Stimulated activated CD4-positive, alpha-beta T cell treated with anti-CD3 and anti-CD28 coated beads, Interleukin-15, amount 100 ng/mL, for 48 hours (primary cell): Measurements from ENCODE around the gene UBA3.

Experiments
- DNase-seq, 2 donors: peaks; one replicate each; pipeline ENCODE4 v3.0.0-alpha.2; 2020; ENCODE audit warnings: low read depth in 2 of 2

The UBA3 gene

GRCh38 chr3:69080233-69080920 is at the start of gene UBA3:
TSS of gene UBA3 (minus strand) at chr3:69080365. CDS start at chr3:69080353, 12 bp downstream.
- DNase-seq = peak; percentile 86 to 94

DNA sequence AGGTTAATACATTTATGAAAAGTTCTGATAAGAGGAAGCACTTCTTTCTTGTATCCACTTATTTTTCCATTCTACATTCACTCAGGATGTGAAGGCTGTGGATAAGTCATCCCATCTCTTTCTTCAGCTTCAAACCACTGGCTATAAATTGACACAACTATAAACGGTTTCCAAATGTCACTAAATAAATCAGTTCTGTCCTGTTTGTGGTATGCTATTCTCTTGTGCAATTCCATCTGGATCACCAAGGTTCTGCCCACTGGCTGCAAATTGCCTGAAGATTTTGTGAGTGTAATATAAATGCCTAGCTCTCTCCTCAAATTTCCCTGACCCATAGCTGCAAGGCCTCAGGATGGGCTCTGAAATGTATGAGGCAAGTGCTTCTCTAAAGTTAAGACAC is 49.4 kb upstream of the UBA3 start:
- DNase-seq = no peak

DNA sequence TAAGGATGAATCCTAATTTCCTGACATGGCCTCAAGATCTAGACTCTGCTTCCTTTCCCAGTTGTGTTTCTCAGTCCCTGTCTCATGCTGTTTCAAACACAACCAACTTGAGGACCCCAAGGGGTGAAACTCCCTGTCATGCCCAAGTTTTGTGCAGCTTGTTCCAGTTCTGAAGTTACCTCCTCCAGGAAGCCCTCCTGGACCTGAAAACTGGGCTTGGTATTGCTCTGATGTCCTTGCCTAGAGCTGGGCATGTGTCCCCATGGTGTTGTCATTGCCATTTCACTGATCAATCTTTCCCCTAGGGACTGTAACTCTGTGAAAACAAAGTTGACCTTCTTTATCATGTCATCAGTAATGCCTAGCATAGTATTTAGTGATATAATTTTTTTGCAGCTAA is 48.3 kb upstream of the UBA3 start:
- DNase-seq = no peak

- DNase-seq = no peak
These were observed 46.8 kb upstream of the UBA3 start for GRCh38 chr3:69126999-69127398.

DNA sequence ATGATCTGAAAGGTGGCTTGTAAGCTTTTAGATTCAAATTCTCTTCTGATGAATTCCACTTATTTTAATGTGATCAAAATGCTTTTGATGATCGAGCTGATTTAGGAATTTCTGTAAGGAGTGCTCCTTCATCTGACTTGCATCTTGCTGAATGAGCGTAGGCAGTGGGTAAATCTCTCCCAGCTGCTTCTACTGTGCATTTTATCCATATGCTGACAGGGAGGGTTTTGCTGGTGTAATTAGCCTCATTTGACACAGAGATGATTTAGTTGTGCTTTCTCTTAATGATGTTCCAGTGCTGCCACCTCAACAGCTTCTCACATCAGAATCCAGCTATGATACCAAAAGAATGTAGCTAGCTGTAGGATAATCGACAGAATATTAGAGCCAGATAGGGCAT is 46.1 kb upstream of the UBA3 start:
- DNase-seq = no peak

DNA sequence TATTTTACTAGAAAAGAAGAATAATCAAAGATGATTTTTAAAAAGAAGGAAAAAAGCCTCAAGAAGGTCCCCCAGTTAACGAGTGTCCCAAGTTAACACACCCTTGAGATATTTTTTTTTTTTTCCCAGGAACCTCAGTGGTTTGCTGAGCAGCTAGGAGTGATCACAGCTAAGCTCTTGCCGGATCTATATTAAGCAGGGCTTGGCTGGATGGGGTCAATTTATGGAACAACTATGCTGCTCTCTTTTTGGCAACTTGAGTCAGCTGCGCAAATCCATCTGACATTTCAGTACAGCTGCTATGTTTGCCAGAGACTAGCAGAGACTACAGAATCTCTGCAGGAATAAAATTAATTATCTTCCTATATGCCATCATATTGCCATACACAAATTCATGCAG is 42.2 kb upstream of the UBA3 start, which contains the start of gene LMOD3:
Gene LMOD3, minus strand, starts transcription at position 193 of the 400 bp plus-strand sequence. CDS start 209 bp downstream, outside the sequence.
- DNase-seq = no peak

DNA sequence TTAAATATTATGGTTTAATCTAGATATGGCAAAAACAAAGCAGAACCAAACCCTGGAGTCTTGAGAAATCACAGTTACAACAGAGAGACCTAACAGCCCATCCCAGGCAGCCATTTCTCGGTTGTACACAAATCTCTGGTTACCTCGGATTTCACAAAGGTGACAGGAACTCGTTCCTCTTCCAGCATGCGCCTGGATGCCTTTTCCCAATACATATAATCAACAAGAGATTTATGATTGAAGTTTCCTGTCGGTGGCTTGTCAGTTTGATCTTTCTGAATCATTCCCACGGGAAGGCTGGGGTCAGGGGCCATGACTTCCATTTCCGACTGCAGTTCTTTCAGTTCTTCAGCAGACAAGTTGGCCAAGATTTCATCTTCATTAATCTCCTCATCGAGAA is 41.8 kb upstream of the UBA3 start:
- no peak for DNase-seq

GRCh38 chr3:69121513-69121912 is 41.3 kb upstream of the UBA3 start:
- DNase-seq = no peak

GRCh38 chr3:69120879-69121464 is 40.8 kb upstream of the UBA3 start:
- DNase-seq = peak; percentile 66 to 81

DNA sequence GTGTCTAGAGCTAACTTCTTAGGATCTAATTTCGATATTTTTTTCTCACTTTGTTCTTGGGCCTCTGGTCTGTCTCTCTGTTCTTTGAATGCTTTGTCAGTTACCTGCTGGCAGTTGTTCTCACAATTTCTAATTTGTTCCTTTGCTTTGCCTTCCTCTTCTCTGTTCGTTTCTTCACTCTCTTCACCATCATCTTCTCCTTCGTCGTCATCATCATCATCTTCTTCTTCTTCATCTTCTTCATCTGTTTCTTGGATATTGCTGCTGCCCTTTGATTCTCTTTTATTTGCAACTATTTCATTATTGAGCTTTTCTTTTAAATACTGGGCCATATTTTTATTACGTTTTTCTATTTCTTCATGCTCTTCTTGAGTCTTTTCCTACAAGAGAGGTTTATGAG is 39.5 kb upstream of the UBA3 start:
- no peak for DNase-seq

DNA sequence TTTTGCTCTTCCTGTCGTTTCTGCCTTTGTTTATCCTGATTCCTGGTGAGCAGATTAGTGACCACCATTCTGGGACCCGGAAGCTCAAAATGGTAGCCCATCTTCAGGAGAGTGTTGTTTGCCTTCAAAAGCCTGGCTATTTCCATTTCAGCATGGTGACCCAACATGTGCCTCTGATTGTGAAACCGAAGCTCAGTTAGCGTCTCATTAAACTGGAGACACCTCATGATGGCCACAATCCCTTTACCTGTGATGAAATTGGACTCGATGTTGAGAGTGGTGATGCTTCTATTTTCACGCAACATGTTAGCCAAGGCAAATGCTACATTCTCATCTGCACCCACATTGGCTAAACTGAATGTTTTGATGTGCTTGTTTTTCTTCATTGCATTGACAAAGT is 39.0 kb upstream of the UBA3 start:
- no peak for DNase-seq

- no peak for DNase-seq
These were observed 38.4 kb upstream of the UBA3 start for GRCh38 chr3:69118555-69118954.

DNA sequence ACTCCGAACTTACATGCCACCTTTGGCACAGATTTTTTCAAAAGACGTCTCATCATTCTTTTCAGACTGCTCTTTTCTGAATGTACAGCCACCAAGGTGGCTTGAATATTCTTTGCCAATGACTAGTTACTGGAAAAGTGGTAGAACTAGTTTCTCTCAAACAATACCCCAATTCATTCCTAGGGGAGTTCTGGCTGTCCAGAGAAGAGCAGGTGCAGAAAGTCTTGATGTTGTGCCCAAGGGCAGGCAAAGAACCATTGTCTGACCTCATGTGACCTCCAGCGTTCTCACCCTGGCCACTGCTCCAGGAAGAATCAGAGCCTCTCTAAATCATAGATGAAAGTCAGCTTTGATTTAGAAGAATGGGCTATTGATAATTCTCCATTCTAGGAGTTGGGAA is 36.7 kb upstream of the UBA3 start:
- DNase-seq = no peak

DNA sequence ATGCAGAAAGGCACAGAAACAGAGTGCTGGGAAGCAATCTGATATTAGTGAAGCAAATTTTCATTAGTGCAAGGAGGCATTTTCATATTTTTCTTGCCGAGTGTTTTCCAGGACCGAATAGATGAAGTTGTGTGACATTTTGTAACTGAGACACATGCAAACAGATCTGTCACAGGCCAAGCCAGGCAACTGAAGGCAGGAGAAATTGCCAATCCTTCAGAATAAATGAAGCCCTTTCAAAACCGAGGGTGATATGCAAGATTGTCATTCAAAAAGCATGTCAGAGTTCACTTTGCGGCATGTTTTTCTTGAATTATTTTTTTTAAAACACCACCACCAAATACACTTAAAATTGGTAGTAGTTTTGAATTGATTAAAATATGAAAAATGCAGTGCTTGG is 36.0 kb upstream of the UBA3 start:
- no peak for DNase-seq

DNA sequence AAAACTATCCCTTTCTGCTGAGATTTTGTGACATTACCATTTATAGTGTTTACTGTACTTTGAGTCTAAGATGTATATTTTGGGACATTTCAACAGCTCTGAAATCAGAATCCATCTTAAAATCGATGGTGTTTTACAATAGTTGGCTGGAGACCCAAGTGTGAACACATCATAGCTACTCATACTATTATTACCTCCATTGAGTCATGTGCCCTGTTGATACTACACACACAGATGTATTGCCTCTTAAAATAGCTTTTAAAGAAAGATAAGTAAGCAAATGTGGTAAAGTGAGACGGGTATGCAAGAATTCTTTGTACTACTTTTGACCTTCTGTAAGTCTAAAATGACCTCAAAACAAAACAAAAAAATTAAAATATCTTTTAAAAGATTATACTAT is 35.6 kb upstream of the UBA3 start:
- DNase-seq = no peak

DNA sequence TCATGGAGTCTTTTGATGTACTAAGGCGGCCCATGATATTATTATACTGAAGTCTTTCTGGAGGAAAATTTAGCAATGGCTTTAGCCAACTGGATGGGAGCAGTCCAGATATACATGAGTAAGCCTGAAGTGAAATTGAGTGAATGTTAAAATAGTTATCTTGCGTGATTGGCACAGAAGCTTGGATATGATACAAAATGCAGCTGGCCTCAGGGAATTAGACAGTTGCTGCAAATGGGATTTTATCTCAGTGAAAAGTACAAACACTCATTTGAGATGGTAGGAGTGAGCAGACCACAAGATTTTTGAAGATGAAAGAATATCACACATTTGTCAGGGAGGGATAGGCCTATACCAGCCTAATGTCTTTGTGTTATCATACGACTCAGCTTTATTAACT is 33.4 kb upstream of the UBA3 start:
- no peak for DNase-seq

DNA sequence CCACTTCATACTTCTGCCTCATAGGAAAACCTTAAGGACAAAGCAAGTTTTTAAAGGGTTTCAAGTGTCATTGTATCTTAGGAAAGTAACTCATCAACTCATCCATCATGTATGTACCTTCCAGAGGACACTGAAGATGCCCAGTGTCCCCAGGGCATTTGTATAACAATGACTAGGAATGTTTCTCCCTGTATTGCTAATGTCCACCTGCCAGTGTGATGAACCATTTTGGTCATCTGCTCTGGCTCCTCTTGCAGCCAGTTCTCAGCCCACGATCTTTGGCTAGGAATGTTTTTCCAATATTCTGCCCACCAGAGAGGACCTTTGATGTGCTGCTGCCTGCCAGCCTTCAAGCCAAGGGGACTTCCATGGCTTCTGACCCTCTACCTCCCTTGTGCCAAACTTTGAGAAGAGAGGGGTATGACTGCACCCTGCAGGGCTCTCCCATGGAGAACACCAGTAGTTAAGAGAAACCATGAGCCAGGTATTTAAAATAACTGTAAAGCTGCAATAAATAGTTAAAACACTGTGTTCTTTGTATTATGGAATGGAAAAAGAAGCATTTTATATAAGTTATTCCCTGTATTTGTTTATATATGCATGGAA is 30.9 kb upstream of the UBA3 start:
- no peak for DNase-seq

DNA sequence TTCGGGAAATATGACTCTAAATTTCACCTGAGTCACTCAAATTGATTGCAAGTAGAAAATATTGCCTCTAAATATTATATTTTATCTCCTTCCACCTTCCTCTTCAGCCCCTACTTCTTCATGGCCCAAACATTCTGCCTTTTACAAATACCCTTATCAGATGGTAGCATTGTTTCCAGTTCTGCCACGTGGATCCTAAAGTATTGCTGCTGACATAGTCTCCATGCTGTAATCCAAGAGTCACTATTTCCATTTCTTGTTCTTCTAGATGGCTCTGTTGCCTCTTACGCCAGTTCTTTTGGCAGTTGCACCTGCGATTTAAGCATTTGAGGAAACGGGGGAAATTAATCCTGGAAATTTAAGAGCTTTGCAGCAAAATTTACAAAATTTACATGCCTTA is 28.6 kb upstream of the UBA3 start:
- no peak for DNase-seq

GRCh38 chr3:69107841-69108240 is 27.7 kb upstream of the UBA3 start:
- DNase-seq = no peak

DNA sequence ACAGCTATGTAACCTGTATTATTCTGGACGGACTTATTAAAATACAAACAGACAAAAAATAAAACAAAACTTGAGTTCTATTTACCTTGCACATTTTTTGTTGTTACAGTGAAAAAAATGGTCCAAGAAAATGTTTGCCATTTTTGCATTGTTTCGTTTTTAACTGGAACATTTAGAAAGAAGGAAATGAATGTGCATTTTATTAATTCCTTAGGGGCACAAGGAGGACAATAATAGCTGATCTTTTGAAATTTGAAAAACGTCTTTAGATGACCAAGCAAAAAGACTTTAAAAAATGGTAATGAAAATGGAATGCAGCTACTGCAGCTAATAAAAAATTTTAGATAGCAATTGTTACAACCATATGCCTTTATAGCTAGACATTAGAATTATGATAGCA is 25.2 kb upstream of the UBA3 start:
- DNase-seq = no peak

GRCh38 chr3:69104586-69104985 is 24.4 kb upstream of the UBA3 start:
- no peak for DNase-seq

DNA sequence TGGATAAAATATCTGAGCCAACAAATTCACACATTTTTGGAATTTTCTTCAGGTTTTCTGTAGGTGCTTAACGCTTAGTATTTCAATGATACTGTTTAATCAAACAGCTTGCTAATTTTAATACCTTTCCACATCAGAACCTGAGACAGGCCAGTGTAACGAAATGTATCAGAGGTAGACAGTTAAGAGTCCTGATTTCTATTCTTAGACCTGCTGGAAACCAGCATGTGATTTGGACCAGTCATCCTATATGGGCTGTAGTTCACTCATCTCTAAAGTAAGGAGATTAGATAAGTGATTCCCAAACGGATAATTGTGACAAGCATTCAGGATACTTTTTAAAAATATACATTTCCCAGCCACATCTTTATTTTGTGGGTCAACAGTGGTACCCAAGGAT is 23.0 kb upstream of the UBA3 start:
- no peak for DNase-seq

DNA sequence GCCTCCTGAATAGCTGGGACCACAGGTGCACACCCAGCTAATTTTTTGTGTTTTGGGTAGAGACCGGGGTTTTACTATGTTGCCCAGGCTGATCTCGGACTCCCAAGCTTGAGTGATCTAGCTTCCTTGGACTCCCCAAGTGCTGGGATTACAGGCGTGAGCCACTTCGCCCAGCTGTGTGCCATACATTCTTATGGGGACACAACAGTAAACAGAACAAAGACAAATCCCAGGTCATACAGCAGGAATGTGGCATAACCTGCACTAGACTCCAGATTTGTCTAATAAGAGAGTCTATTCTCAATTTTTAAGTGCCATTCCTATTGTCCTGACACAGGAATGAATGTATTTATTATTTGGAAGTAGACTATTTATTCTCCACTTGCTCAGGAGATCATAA is 22.2 kb upstream of the UBA3 start:
- no peak for DNase-seq
